Adrenal gland (tissue), 5 donors: ENCODE data around the gene CSNK1G1.

Experiments used
- POLR2A ChIP-seq, 2 donors: fragments of 450-650 bp; IDR thresholded peaks; one replicate each; pipeline ENCODE4 v1.6.1; 2017; ENCODE audit warnings: antibody characterized with exemption in 2 of 2, mild to moderate bottlenecking in 2 of 2, moderate library complexity in 1 of 2
- TF ChIP-seq, protein P1 (sequence below), 6 experiments: fragments of 450-650 bp in 4 of 6; fragments of 200-600 bp in 2 of 6; sonication (generic) in 1 of 6; IDR thresholded peaks; 1 replicate in 5 of 6; 2 replicates in 1 of 6; pipeline versions ENCODE4 v1.5.1 to v1.8.0; 2016 to 2021; ENCODE audit warnings: antibody characterized with exemption in 6 of 6, mild to moderate bottlenecking in 2 of 6, moderate library complexity in 1 of 6
- donor health status: DM: no; HTN: no; CAD: no.

DNA sequence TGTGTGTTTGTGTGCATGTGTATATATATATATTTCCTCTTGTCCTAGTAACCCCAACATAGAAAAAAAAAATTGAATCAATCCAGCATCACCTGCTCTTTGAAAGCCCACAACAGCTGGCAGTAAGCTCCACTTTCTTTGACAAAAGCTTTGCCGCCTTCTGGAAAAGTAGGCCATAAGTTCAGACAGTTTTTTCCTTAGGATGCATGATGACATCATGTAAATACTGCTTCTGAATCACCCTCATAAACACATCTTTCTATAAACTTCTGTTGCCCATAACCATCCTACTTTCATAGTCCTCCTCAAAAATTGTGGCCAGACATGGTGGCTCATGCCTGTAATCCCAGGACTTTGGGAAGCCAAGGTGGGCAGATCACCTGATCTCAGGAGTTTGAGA, 67.4 kb downstream of the CSNK1G1 start:
- TF ChIP-seq, protein P1, sequence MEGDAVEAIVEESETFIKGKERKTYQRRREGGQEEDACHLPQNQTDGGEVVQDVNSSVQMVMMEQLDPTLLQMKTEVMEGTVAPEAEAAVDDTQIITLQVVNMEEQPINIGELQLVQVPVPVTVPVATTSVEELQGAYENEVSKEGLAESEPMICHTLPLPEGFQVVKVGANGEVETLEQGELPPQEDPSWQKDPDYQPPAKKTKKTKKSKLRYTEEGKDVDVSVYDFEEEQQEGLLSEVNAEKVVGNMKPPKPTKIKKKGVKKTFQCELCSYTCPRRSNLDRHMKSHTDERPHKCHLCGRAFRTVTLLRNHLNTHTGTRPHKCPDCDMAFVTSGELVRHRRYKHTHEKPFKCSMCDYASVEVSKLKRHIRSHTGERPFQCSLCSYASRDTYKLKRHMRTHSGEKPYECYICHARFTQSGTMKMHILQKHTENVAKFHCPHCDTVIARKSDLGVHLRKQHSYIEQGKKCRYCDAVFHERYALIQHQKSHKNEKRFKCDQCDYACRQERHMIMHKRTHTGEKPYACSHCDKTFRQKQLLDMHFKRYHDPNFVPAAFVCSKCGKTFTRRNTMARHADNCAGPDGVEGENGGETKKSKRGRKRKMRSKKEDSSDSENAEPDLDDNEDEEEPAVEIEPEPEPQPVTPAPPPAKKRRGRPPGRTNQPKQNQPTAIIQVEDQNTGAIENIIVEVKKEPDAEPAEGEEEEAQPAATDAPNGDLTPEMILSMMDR (IDR thresholded peaks at IDR 0.05): no peak
- TF ChIP-seq POLR2A (IDR thresholded peaks at IDR 0.05): no peak
